Loucy (cell line): Measurements from ENCODE around the gene LCMT1.

Experiments
- CTCF ChIP-seq: fragments of 200-600 bp; sonication (generic); conservative IDR thresholded peaks from 2 replicates; pipeline ENCODE4 v1.5.1; 2014; ENCODE audit warnings: mild to moderate bottlenecking, antibody characterized with exemption, low read length
- EZH2phosphoT487 ChIP-seq: fragments of 200-600 bp; IDR thresholded peaks from 2 replicates; pipeline ENCODE4 v1.6.1; 2018; ENCODE audit warnings: antibody characterized with exemption, mild to moderate bottlenecking, moderate library complexity, borderline replicate concordance

GRCh38 chr16:25114121-25114520, 2.6 kb downstream of the LCMT1 start:
- TF ChIP-seq CTCF (no peak), EZH2phosphoT487 (no peak)
